Skin of body (tissue), 2 donors: Measurements from ENCODE around the gene SLC1A2. TPM values are rescaled to one million over a fixed set of nuclear protein-coding genes. Genes with fewer than 3 reads are reported as not detected.
A peak's percentile ranks its signal among the peaks of the same experiment; 100 is the strongest.

Source experiments
- DNase-seq: peaks from one replicate; lab custom pipeline; 2025; lab: John Stamatoyannopoulos, UW
- total RNA-seq: library from RNA; depleted of rRNA; stranded (reverse); fragments of >200 nt; gene quantifications from one replicate; pipeline ENCODE4 v1.2.3, GENCODE V29; 2014

The SLC1A2 gene
- total RNA-seq, 1 donor from 2014 or later: 0.99 TPM

DNA sequence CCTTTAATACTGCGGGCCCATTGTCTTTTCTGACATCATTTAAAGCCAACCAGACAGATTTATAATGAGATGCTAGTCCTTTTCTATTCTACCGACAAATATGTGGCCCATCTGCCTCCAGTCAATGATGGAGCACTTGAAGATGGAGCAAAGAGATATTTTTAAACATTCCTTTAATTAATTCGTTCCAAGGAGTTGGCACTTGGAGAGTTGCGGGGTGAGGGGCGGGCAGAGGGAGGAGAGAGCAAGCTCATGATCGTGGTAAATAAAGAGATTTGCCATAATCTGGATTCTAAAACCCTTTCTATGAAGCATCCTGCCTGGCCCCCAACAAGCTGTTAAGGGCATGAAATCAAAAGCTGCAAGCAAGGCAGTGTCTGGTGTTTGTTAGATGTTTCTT lies 5.0 kb downstream of the SLC1A2 start:
- no peak for DNase-seq

DNA sequence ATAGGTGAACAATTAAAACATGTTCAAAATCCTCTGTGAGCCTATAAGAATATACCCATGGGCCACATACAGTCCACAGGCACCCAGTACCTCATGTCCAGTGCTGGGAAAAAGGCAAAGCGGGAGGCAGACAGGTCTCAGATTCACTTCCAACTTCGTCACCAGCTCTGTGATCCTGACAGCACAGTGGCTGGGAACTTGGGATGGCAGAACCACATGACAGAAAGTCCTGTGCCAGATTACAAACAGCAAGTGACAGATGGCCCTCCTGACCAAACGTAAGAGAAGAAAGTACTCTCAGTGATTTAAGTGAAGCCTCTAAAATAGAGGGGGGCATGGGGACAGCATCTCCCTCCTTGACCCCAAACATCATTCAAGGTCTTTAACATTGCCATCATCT lies 5.8 kb downstream of the SLC1A2 start:
- DNase-seq: no peak

DNA sequence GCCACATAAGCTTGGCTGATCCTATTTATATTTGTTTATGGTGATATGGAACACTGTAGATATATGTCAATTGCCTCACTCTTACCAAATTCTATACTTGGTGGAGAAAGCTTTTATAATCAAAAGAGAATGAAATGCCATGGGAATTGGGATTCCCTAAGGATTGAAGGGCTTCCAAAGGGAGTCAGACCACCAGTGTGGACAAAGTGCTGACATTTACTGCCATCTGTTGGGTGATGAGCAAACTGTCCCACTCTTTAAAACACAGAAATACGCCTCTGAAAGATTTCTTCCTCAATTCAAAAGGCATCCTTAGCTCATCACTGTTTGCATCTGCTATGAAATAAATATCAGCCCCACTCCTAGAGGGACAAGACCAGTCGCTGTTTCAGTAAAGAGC lies 7.1 kb downstream of the SLC1A2 start:
- DNase-seq: no peak

DNA sequence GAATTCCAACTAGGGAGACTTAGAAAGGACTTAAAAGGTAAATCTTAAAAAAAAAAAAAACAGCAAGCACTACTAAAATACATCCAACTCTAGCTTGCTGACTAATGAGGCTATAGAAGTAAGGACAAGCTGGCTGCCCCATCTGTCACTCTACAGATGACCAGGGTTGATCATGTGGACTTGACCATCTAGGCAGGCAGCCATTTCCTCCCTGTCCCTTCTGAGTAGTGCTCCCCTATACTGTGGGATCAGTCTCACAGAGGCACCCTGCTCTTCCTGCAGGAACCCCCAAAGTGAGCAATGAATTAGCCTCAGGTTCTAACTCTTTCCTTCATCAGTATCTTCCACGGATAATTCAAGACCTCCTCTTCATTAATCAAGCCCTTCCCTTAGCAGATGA lies 12.3 kb downstream of the SLC1A2 start:
- DNase-seq: no peak

DNA sequence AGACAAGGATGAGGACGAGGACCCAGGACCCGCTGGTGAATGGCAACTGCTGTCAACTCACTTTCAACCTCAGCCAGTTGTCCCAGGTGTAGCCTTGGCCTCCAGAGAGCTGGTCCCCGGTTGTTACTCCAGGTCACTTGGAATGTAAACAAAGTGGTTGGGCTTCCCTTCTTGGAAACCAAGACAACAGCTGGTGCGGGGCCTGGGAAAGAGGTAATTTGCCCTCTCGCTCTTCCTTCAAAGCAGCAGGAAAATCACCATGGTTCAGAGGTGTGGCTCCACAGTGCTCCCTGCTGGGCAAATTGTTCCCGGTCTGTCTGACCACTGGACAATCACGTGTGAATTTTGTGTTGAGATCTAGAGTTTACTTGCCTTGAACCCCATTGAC lies 15.0 kb downstream of the SLC1A2 start:
- no peak for DNase-seq

- DNase-seq: no peak
These were observed 15.5 kb downstream of the SLC1A2 start for GRCh38 chr11:35403765-35404387.

GRCh38 chr11:35402751-35403660 lies 16.4 kb downstream of the SLC1A2 start:
- DNase-seq: no peak

DNA sequence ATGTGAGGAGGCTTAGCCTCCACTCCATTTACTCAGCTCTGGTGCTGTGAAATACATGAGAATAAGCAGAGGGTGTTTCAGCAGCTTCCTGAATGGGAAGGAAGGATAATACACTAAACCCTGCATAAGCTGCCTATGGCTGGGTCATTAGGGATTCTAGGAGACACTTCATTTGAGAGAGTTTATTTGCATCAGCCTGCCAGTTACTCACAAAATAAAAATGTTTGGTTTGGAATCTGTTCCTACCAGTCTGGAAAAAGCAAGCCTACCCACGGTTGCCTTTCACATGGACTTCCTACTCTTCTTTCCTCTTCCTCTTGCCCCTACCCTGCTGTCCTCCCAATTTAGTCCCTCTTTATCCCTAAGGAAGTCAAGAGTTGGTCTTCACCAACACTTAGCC lies 20.5 kb downstream of the SLC1A2 start:
- DNase-seq: no peak

DNA sequence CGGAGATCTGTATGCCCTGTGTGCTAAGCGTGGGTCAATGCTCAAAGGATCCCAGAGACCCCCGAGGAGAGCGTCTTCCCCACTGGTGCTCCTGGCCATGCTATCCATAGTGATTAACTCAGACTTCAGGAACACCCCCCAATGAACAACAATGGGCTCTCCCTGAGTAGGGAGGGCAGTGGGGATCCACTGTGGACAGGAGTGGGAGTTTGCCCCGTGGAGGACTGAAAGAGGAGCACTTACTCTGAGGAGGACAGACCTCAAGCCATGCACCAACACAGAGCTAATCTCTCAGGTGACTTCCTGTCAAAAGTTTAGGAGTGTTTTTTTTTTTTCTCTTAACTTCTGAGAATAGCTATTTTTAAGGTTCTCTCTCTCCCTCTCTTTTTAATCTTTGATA lies 24.4 kb downstream of the SLC1A2 start:
- DNase-seq: no peak

- DNase-seq: peak; percentile 43
These were observed 26.3 kb downstream of the SLC1A2 start for GRCh38 chr11:35393098-35393497.

GRCh38 chr11:35391922-35392688 lies 27.3 kb downstream of the SLC1A2 start:
- peak; percentile 82 for DNase-seq

DNA sequence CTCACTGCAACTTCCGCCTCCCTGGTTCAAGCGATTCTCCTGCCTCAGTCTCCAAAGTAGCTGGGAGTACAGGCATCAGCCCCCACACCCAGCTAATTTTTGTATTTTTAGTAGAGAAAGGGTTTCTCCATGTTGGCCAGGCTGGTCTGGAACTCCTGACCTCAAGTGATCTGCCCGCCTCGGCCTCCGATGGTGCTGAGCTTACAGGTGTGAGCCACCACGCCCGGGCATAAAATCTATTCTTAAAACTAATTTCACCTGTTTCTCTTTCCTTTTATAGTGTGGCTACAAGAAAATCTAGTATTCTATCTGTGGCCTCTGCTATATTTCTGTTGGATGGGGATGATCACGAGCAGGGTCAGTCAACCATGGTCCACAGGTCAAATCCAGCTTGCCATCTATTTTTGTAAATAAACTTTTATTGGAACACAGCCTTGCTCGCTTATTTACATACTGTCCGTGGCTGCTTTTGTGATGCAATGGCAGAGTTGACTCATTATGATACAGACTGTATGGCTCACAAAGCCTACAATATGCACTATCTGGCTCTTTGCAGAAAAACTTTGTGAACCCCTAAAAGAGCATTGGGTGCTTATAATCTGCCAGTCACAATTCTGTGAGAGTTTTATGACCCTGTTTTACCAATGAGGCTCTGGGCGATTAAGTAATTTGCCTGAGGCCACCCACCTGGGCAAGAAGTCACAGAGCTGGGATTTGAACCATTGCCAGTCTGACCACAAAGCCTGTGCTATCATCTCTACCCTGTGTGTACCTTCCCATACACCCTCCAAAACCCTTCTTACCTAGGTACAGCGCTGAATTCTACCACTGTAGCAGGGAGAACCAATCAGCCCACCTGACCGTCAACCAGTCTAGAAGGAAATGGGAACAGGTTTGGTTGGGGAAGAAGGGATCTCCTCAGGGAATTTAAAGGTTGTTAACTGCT lies 28.3 kb downstream of the SLC1A2 start:
- DNase-seq: no peak

- DNase-seq: no peak
These were observed 29.4 kb downstream of the SLC1A2 start for GRCh38 chr11:35389897-35390465.

- no peak for DNase-seq
These were observed 30.2 kb downstream of the SLC1A2 start for GRCh38 chr11:35389112-35389511.

DNA sequence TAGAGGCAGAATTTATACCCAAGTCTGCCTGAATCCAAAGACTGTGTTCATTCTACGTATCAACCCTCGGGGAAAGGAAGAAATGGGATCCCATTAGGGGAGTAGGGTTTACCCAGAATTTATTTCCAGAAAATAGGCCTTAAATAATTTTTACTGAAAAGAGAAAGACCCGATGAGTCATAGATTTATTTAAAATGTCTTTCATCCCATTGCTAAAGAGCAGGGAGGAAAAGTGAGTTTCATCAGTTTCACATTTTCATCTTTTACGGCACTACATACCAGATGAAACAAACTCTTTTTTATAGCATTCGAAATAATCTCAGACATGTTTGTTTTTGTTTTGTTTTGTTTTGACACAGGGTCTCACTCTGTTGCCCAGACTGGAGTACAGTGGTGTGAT lies 31.3 kb downstream of the SLC1A2 start:
- DNase-seq: no peak

- DNase-seq: no peak
These were observed 32.0 kb downstream of the SLC1A2 start for GRCh38 chr11:35387111-35387982.

- DNase-seq: no peak
These were observed 35.4 kb downstream of the SLC1A2 start for GRCh38 chr11:35383953-35384352.

- no peak for DNase-seq
These were observed 37.5 kb downstream of the SLC1A2 start for GRCh38 chr11:35381709-35382322.

DNA sequence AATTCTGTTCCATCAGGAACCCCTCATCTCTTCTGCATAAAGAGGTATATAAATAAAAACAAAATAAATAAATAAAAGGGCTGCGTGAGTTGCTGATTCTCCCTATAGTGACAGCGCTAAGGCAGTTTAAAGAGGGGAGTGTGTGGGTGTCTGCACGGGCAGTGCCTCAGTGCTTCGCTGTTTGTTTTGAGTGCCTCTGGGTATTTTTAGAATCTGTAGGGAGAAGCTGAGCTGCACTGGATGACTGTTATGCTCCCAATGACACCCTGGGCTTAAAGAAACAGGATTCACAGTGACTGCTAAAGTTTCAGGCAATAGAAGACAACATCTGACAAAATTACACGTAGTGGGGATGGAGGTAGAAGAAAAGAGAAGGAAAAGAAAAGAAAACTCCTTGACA lies 38.8 kb downstream of the SLC1A2 start:
- DNase-seq: no peak
